Mesendoderm (in vitro differentiated cells): Measurements from ENCODE around the gene LAMTOR1.

ENCODE experiments used
- DNase-seq: peaks from one replicate; pipeline ENCODE4 v3.0.0; 2013
- H2AK5ac ChIP-seq: 2 replicates; pipeline ENCODE4 v1.6.1; 2013; ENCODE audit warnings: low read length, inconsistent platforms
- H2BK120ac ChIP-seq: 2 replicates; pipeline ENCODE4 v1.6.1; 2013; ENCODE audit warnings: low read depth, mild to moderate bottlenecking, low read length, moderate library complexity, mixed read lengths
- H2BK15ac ChIP-seq: replicated peaks from 2 replicates; pipeline ENCODE4 v1.6.1; 2013; ENCODE audit warnings: low read depth, mild to moderate bottlenecking, moderate library complexity
- H2BK5ac ChIP-seq: 2 replicates; pipeline ENCODE4 v1.6.1; 2013; ENCODE audit warnings: low read length, inconsistent platforms
- H3K18ac ChIP-seq: 2 replicates; pipeline ENCODE4 v1.6.1; 2013; ENCODE audit warnings: mild to moderate bottlenecking, low read length, mixed read lengths
- H3K23ac ChIP-seq: one replicate; pipeline ENCODE4 v1.6.1; 2013; ENCODE audit warnings: low read length
- H3K27ac ChIP-seq: 2 replicates; pipeline ENCODE4 v1.5.1; 2013; ENCODE audit warnings: low read depth, mild to moderate bottlenecking, inconsistent platforms, low read length, moderate library complexity
- H3K27me3 ChIP-seq: 2 replicates; pipeline ENCODE4 v1.6.1; 2013; ENCODE audit warnings: low read length, control low read depth, mild to moderate bottlenecking, inconsistent platforms; ENCODE audit not compliant: insufficient read depth, poor library complexity
- H3K36me3 ChIP-seq: 2 replicates; pipeline ENCODE4 v1.6.1; 2013; ENCODE audit warnings: low read length, inconsistent platforms; ENCODE audit not compliant: control insufficient read depth, insufficient read depth
- H3K4ac ChIP-seq: one replicate; pipeline ENCODE4 v1.6.1; 2013; ENCODE audit warnings: low read depth, mild to moderate bottlenecking, low read length, moderate library complexity
- H3K4me1 ChIP-seq: 2 replicates; pipeline ENCODE4 v1.6.1; 2013; ENCODE audit warnings: low read depth, low read length, inconsistent platforms; ENCODE audit not compliant: control insufficient read depth
- H3K4me2 ChIP-seq: 2 replicates; pipeline ENCODE4 v1.6.1; 2013; ENCODE audit warnings: low read length
- H3K4me3 ChIP-seq: 2 replicates; pipeline ENCODE4 v1.5.1; 2013; ENCODE audit warnings: mild to moderate bottlenecking, low read length
- H3K56ac ChIP-seq: one replicate; pipeline ENCODE4 v1.6.1; 2013; ENCODE audit warnings: low read length
- H3K79me1 ChIP-seq: 2 replicates; pipeline ENCODE4 v1.6.1; 2013; ENCODE audit warnings: low read length, inconsistent platforms
- H3K79me2 ChIP-seq: 2 replicates; pipeline ENCODE4 v1.6.1; 2013; ENCODE audit warnings: mild to moderate bottlenecking, low read length; ENCODE audit not compliant: control insufficient read depth, insufficient read depth
- H3K9ac ChIP-seq: 2 replicates; pipeline ENCODE4 v1.6.1; 2013; ENCODE audit warnings: low read length, inconsistent platforms
- H4K5ac ChIP-seq: one replicate; pipeline ENCODE4 v1.6.1; 2013; ENCODE audit warnings: low read length
- H4K8ac ChIP-seq: one replicate; pipeline ENCODE4 v1.6.1; 2013; ENCODE audit warnings: low read depth, mild to moderate bottlenecking, control low read depth, low read length, moderate library complexity
- WGBS: extraction: QIAGEN DNeasy Blood & Tissue Kit; methylation state at CpG from one replicate; pipeline ENCODE4 v1.1.7; 2013; ENCODE audit warnings: low lambda C conversion rate, missing lambda C conversion rate; ENCODE audit not compliant: insufficient coverage; ENCODE audit errors: extremely low coverage; 5-methylcytosine and 5-hydroxymethylcytosine counted together

The LAMTOR1 gene

GRCh38 chr11:72069200-72069599 lies 33.9 kb downstream of the LAMTOR1 start:
- Histone ChIP-seq H3K18ac (no peak overlapping the region), H3K79me2 (peaks cover 31% of the 10 kb centered on the region), H3K79me1 (peaks cover 16% of the 10 kb centered on the region), H4K8ac (no peak overlapping the region), H3K27ac (no peak overlapping the region), H3K23ac (no peak overlapping the region), H3K56ac (no peak overlapping the region), H4K5ac (no peak overlapping the region), H3K4me1 (peaks cover 19% of the 10 kb centered on the region), H3K4ac (no peak overlapping the region), H3K36me3 (no peaks in the 10 kb centered on the region), H2BK5ac (no peak overlapping the region), H3K4me3 (no peak overlapping the region), H3K9ac (no peak overlapping the region), H2BK120ac (no peak overlapping the region), H3K4me2 (no peak overlapping the region), H2AK5ac (no peak overlapping the region), H3K27me3 (no peaks in the 10 kb centered on the region), H2BK15ac (no peak overlapping the region)
- no peak for DNase-seq

GRCh38 chr11:72067676-72068075 lies 35.4 kb downstream of the LAMTOR1 start:
- H3K4ac ChIP-seq = no peak overlapping the region
- no peaks in the 10 kb centered on the region for H3K36me3 ChIP-seq
- H3K23ac ChIP-seq = no peak overlapping the region
- peaks cover 19% of the 10 kb centered on the region for H3K4me1 ChIP-seq
- H2BK120ac ChIP-seq = no peak overlapping the region
- H3K79me1 ChIP-seq = peaks cover 14% of the 10 kb centered on the region
- H3K79me2 ChIP-seq = peaks cover 22% of the 10 kb centered on the region
- no peak overlapping the region for H2BK5ac ChIP-seq
- H3K18ac ChIP-seq = no peak overlapping the region
- H3K4me3 ChIP-seq = no peak overlapping the region
- H3K4me2 ChIP-seq = no peak overlapping the region
- H4K5ac ChIP-seq = no peak overlapping the region
- no peak overlapping the region for H4K8ac ChIP-seq
- no peak for DNase-seq
- H3K27me3 ChIP-seq = no peaks in the 10 kb centered on the region
- no peak overlapping the region for H2BK15ac ChIP-seq
- no peak overlapping the region for H3K27ac ChIP-seq
- no peak overlapping the region for H3K9ac ChIP-seq
- no peak overlapping the region for H2AK5ac ChIP-seq
- no peak overlapping the region for H3K56ac ChIP-seq

DNA sequence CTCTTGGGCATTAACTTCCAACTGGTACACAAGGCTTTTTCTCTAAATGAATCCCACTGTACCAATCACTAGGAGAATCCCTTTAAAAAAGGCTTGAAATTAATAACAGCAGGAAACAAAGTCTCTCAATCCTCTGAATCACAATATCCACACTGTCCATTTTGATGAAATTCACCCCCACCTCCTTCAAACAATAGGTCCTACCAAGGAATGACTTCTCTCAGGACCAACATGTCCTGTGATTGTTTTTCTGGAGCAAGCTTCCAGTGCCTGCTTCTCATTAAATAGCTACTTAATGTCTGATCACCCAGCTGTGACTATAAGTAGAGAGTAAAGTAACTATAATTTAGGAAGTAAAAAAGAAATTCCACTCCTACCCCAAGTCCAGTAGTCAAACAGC lies 35.8 kb downstream of the LAMTOR1 start:
- Histone ChIP-seq H3K4me2 (no peak overlapping the region), H3K27ac (no peak overlapping the region), H3K9ac (no peak overlapping the region), H2AK5ac (no peak overlapping the region), H3K18ac (no peak overlapping the region), H3K23ac (no peak overlapping the region), H3K56ac (no peak overlapping the region), H2BK5ac (no peak overlapping the region), H3K27me3 (no peaks in the 10 kb centered on the region), H2BK120ac (no peak overlapping the region), H3K79me2 (peaks cover 18% of the 10 kb centered on the region), H2BK15ac (no peak overlapping the region), H4K5ac (no peak overlapping the region), H3K4me3 (no peak overlapping the region), H3K4ac (no peak overlapping the region), H3K36me3 (no peaks in the 10 kb centered on the region), H3K79me1 (peaks cover 14% of the 10 kb centered on the region), H4K8ac (no peak overlapping the region), H3K4me1 (peaks cover 17% of the 10 kb centered on the region)
- no peak for DNase-seq

DNA sequence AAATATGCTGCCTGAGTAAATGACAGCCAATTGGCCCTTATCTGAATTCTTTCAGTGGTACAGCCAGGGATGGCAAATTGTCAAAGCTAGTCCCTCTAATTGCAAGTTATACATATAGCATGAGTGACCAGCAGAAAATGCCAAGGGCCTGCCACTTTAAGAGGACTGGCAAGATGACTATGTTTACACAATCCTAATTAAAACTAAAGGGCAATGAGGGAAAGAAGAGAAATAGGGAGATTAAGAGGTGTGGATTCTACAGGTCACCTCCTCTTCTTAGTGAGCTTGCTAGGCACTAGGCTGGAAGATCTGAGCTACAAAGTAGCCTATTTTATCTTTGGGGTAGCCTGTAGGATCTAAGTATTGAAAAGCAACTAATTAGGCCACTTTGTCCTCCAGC lies 36.2 kb downstream of the LAMTOR1 start:
- Histone ChIP-seq H3K4me2 (no peak overlapping the region), H3K18ac (no peak overlapping the region), H3K27me3 (no peaks in the 10 kb centered on the region), H3K23ac (no peak overlapping the region), H3K4ac (no peak overlapping the region), H2BK15ac (no peak overlapping the region), H3K27ac (no peak overlapping the region), H2BK120ac (no peak overlapping the region), H3K56ac (no peak overlapping the region), H3K4me3 (no peak overlapping the region), H3K79me1 (peaks cover 12% of the 10 kb centered on the region), H3K4me1 (peaks cover 14% of the 10 kb centered on the region), H4K5ac (no peak overlapping the region), H3K36me3 (no peaks in the 10 kb centered on the region), H3K9ac (no peak overlapping the region), H4K8ac (no peak overlapping the region), H3K79me2 (peaks cover 14% of the 10 kb centered on the region), H2BK5ac (no peak overlapping the region), H2AK5ac (no peak overlapping the region)
- DNase-seq = no peak

DNA sequence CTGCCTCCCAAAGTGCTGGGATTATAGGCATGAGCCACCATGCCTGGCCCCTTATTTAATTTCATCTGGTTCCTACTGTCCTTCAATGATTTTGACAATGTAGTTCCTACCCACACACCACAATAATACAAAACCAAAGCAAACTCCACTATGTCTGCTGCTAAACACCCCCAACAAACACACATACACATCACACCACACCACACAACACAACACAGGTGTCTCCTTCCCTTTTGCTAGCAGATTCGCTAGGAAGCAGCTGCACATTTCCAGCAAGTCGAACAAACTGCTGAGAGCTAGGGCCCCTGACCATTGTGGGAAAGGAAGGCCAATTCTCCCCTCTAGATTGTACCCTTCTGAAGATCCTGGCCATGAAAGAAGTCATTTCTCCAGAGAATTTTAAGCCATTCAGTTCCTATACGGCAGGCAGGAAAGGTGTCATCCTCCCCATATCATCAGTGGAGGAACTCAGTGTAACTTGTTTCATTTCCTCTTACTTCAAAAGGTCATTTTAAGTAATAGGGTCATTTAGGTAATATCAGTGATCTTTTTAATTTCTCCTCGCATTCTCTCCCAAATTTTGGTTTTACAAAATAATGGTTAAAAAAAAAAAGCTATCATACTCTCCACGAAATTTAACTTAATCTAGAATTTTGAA lies 41.2 kb downstream of the LAMTOR1 start:
- Histone ChIP-seq H3K4me1 (peaks cover 6% of the 10 kb centered on the region), H3K27ac (no peak overlapping the region), H2BK120ac (no peak overlapping the region), H3K79me1 (peaks cover 11% of the 10 kb centered on the region), H3K4me3 (no peak overlapping the region), H4K8ac (no peak overlapping the region), H3K4me2 (no peak overlapping the region), H4K5ac (no peak overlapping the region), H2BK15ac (no peak overlapping the region), H3K79me2 (peaks cover 1% of the 10 kb centered on the region), H3K23ac (no peak overlapping the region), H3K27me3 (no peaks in the 10 kb centered on the region), H2AK5ac (no peak overlapping the region), H2BK5ac (no peak overlapping the region), H3K56ac (no peak overlapping the region), H3K36me3 (no peaks in the 10 kb centered on the region), H3K9ac (no peak overlapping the region), H3K4ac (no peak overlapping the region), H3K18ac (no peak overlapping the region)
- WGBS = no CpG with 5 or more reads among the region's 5 CpGs
- no peak for DNase-seq

- H3K23ac ChIP-seq = no peak overlapping the region
- WGBS = 100% methylated on average over 1 of the region's 3 CpGs
- H3K4me3 ChIP-seq = no peak overlapping the region
- no peak for DNase-seq
- no peaks in the 10 kb centered on the region for H3K27me3 ChIP-seq
- H4K5ac ChIP-seq = no peak overlapping the region
- H3K79me1 ChIP-seq = peaks cover 3% of the 10 kb centered on the region
- H3K4ac ChIP-seq = no peak overlapping the region
- no peak overlapping the region for H3K18ac ChIP-seq
- no peaks in the 10 kb centered on the region for H3K36me3 ChIP-seq
- H3K9ac ChIP-seq = no peak overlapping the region
- no peak overlapping the region for H2BK5ac ChIP-seq
- no peak overlapping the region for H3K56ac ChIP-seq
- no peak overlapping the region for H4K8ac ChIP-seq
- no peaks in the 10 kb centered on the region for H3K79me2 ChIP-seq
- no peak overlapping the region for H3K27ac ChIP-seq
- no peak overlapping the region for H3K4me2 ChIP-seq
- no peak overlapping the region for H2BK15ac ChIP-seq
- H3K4me1 ChIP-seq = no peaks in the 10 kb centered on the region
- no peak overlapping the region for H2BK120ac ChIP-seq
- no peak overlapping the region for H2AK5ac ChIP-seq
Observed at GRCh38 chr11:72058416-72059034, 44.6 kb downstream of the LAMTOR1 start.
